PC-3 (cell line): ENCODE measurements around the gene RAB37. TPM values are rescaled to one million over a fixed set of nuclear protein-coding genes. Genes with fewer than 3 reads are reported as not detected.

Experiments
- ATAC-seq: fragments of 200-7000 bp; cut with Tn5 transposase; 2 replicates; pipeline ENCODE4 v1.9.1; 2020; ENCODE audit warnings: mild to moderate bottlenecking, moderate library complexity
- BruUV-seq: library from RNA; stranded (reverse); fragments of 400-500 nt; replicated peaks from 2 replicates; lab custom pipeline; 2021; lab: Mats Ljungman, UMichigan
- CTCF ChIA-PET: fragments of 300-600 bp; sonication (Branson Sonifier 250); formaldehyde crosslinking; loops from one replicate; lab custom pipeline; 2022; ENCODE audit warnings: antibody characterized with exemption; lab: Charles Lee
- POLR2A ChIA-PET: fragments of 300-600 bp; sonication (Branson Sonifier 250); formaldehyde crosslinking; loops from one replicate; lab custom pipeline; 2022; ENCODE audit warnings: antibody characterized with exemption; ENCODE audit not compliant: unreplicated experiment; lab: Charles Lee
- DNase-seq: peaks from one replicate; pipeline ENCODE4 v3.0.0-alpha.2; 2015
- H2AFZ ChIP-seq: fragments of 300-600 bp; sonication (generic); 2 replicates; pipeline ENCODE4 v1.6.0; 2016; ENCODE audit warnings: antibody characterized with exemption, low read length
- H3F3A ChIP-seq: fragments of 300-600 bp; sonication (generic); one replicate; pipeline ENCODE4 v1.6.0; 2017; ENCODE audit warnings: antibody characterized with exemption, low read length, control low read depth, mild to moderate bottlenecking; ENCODE audit not compliant: unreplicated experiment
- H3K27ac ChIP-seq: fragments of 300-600 bp; sonication (generic); 2 replicates; pipeline ENCODE4 v1.5.1; 2016; ENCODE audit warnings: mild to moderate bottlenecking, low read length
- H3K27me3 ChIP-seq: fragments of 300-600 bp; sonication (generic); 2 replicates; pipeline ENCODE4 v1.6.1; 2016; ENCODE audit warnings: low read length, mixed read lengths
- H3K36me3 ChIP-seq: fragments of 300-600 bp; sonication (generic); 2 replicates; pipeline ENCODE4 v1.6.1; 2016; ENCODE audit warnings: low read depth, mixed run types, low read length, mixed read lengths
- H3K4me1 ChIP-seq: fragments of 300-600 bp; sonication (generic); 2 replicates; pipeline ENCODE4 v1.5.1; 2016; ENCODE audit warnings: low read length; ENCODE audit not compliant: insufficient read depth
- H3K4me2 ChIP-seq: fragments of 300-600 bp; sonication (generic); 2 replicates; pipeline ENCODE4 v1.6.0; 2016; ENCODE audit warnings: low read length
- H3K4me3 ChIP-seq: fragments of 300-600 bp; sonication (generic); 2 replicates; pipeline ENCODE4 v1.5.1; 2016; ENCODE audit warnings: mild to moderate bottlenecking, low read length, mixed read lengths
- H3K79me2 ChIP-seq: fragments of 300-600 bp; sonication (generic); 2 replicates; pipeline ENCODE4 v1.6.1; 2017; ENCODE audit warnings: low read length, mixed read lengths
- H3K9ac ChIP-seq: fragments of 300-600 bp; sonication (generic); 2 replicates; pipeline ENCODE4 v1.6.0; 2016; ENCODE audit warnings: mild to moderate bottlenecking, low read length
- H3K9me2 ChIP-seq: fragments of 300-600 bp; sonication (generic); replicated peaks from 2 replicates; pipeline ENCODE4 v1.6.1; 2016; ENCODE audit warnings: mixed run types, low read length, mixed read lengths
- H3K9me3 ChIP-seq: fragments of 300-600 bp; sonication (generic); 2 replicates; pipeline ENCODE4 v1.6.1; 2016; ENCODE audit warnings: low read length, mixed read lengths
- H4K20me1 ChIP-seq: fragments of 300-600 bp; sonication (generic); 2 replicates; pipeline ENCODE4 v1.6.1; 2016; ENCODE audit warnings: low read length, mixed read lengths
- CTCF ChIP-seq: fragments of 300-600 bp; sonication (generic); conservative IDR thresholded peaks from 2 replicates; pipeline ENCODE4 v1.5.1; 2017; ENCODE audit warnings: antibody characterized with exemption, low read depth, mild to moderate bottlenecking, low read length
- EZH2 ChIP-seq: fragments of 300-600 bp; sonication (generic); IDR thresholded peaks from one replicate; pipeline ENCODE4 v1.6.1; 2017; ENCODE audit warnings: antibody characterized with exemption, mild to moderate bottlenecking, low read length; ENCODE audit not compliant: unreplicated experiment
- EZH2phosphoT487 ChIP-seq: fragments of 300-600 bp; sonication (generic); IDR thresholded peaks from 2 replicates; pipeline ENCODE4 v1.6.1; 2018; ENCODE audit warnings: mild to moderate bottlenecking, antibody characterized with exemption, low read length, borderline replicate concordance
- intact Hi-C: fragments of 100-400 bp; cut with micrococcal nuclease; formaldehyde crosslinking; loops from 2 replicates; pipeline ENCODE4 v1.9.0; 2023
- total RNA-seq: library from RNA; depleted of rRNA; stranded (reverse); fragments of >200 nt; gene quantifications from 2 replicates; pipeline ENCODE4 v1.2.3, GENCODE V29; 2014

Gene RAB37
- total RNA-seq, 1 experiment from 2014 or later: 0.66 TPM

GRCh38 chr17:74770498-74771318, 33.7 kb downstream of the RAB37 start:
- no peaks in the 10 kb centered on the region for H3K9me2 ChIP-seq
- H3K9me3 ChIP-seq: no peaks in the 10 kb centered on the region
- peaks cover 35% of the 10 kb centered on the region for H3K36me3 ChIP-seq
- CTCF ChIA-PET: interaction anchor here (0.6 to 2.7 kb wide), 5 partner anchors 10 to 115 kb away, joined by 3 to 29 read pairs (median 5); no protein-coding TSS in a partner anchor
- H3K27me3 ChIP-seq: no peaks in the 10 kb centered on the region
- peaks cover 6% of the 10 kb centered on the region for H3K4me1 ChIP-seq
- no peak overlapping the region for H3K4me3 ChIP-seq
- H3K4me2 ChIP-seq: no peak overlapping the region
- no peaks in the 10 kb centered on the region for H4K20me1 ChIP-seq
- BruUV-seq: no TSS peak
- no peaks in the 10 kb centered on the region for H3F3A ChIP-seq
- intact Hi-C loops: loop anchor here (1.0 kb wide), 2 partner anchors 26 to 113 kb away; no protein-coding TSS in a partner anchor
- TF ChIP-seq EZH2 (no peak), EZH2phosphoT487 (no peak), CTCF (peak; percentile 93)
- no peak overlapping the region for H3K9ac ChIP-seq
- peak; percentile 82 for ATAC-seq
- peaks cover 17% of the 10 kb centered on the region for H3K79me2 ChIP-seq
- peak; percentile 75 for DNase-seq
- H3K27ac ChIP-seq: no peak overlapping the region
- no peak overlapping the region for H2AFZ ChIP-seq
- POLR2A ChIA-PET: interaction anchor here (0.5 kb wide), 1 partner anchor 568 kb away, joined by 4 read pairs; no protein-coding TSS in a partner anchor

- intact Hi-C loops: no loop called here
- Histone ChIP-seq H3K9me3 (no peaks in the 10 kb centered on the region), H3K79me2 (peaks cover 22% of the 10 kb centered on the region), H3K27me3 (no peaks in the 10 kb centered on the region), H3K9me2 (no peaks in the 10 kb centered on the region), H3K27ac (no peak overlapping the region), H3F3A (no peaks in the 10 kb centered on the region), H3K9ac (no peak overlapping the region), H3K36me3 (peaks cover 35% of the 10 kb centered on the region), H3K4me1 (peaks cover 6% of the 10 kb centered on the region), H3K4me2 (no peak overlapping the region), H4K20me1 (no peaks in the 10 kb centered on the region), H2AFZ (no peak overlapping the region), H3K4me3 (no peak overlapping the region)
- no TSS peak for BruUV-seq
- POLR2A ChIA-PET: interaction anchor here (0.5 kb wide), 1 partner anchor 568 kb away, joined by 4 read pairs; no protein-coding TSS in a partner anchor
- no peak for ATAC-seq
- no peak for DNase-seq
- CTCF ChIA-PET: interaction anchor here (0.6 to 2.7 kb wide), 5 partner anchors 11 to 116 kb away, joined by 3 to 29 read pairs (median 5); no protein-coding TSS in a partner anchor
- TF ChIP-seq EZH2phosphoT487 (no peak), CTCF (no peak), EZH2 (no peak)
Observed at GRCh38 chr17:74771319-74771914, 34.4 kb downstream of the RAB37 start.
